ENCODE data around the gene EFHC1. TPM values are rescaled to one million over a fixed set of nuclear protein-coding genes. Genes with fewer than 3 reads are reported as not detected.

EFHC1 gene
- total and polyA plus RNA-seq, 2 of the 13 experiments (the other 11 are each of a cell fraction or from before 2014, with no cell fraction given), result 23.4 to 29.5 TPM

GRCh38 chr6:52543729-52544601, 123.8 kb downstream of the EFHC1 start (continued):
- TF ChIP-seq TFAP4 (IDR thresholded peaks at IDR 0.05; ENCODE audit: borderline replicate concordance, low read depth) (peak; percentile 55; the same call in 1 of the 2 replicates), ZMYM2 (CRISPR knock-in tag; IDR thresholded peaks at IDR 0.05) (peak; percentile 51; the same call in 1 of the 2 replicates), GZF1 (CRISPR knock-in tag; IDR thresholded peaks at IDR 0.05) (peak; percentile 83; the same call in 1 of the 2 replicates), ZMYM4 (CRISPR knock-in tag; IDR thresholded peaks at IDR 0.05) (peak; percentile 74; the same call in 1 of the 2 replicates), ZNF44 (CRISPR knock-in tag; IDR thresholded peaks at IDR 0.05) (0 out of 2 replicates have a peak, but pooled peaks have one; percentile 14), PREB (CRISPR knock-in tag; IDR thresholded peaks at IDR 0.05) (no peak), CREB1 (IDR thresholded peaks at IDR 0.05) (no peak), CREB1 (CRISPR knock-in tag; IDR thresholded peaks at IDR 0.05) (peak; percentile 72), ZNF746 (CRISPR knock-in tag; IDR thresholded peaks at IDR 0.05) (no peak), PHF21A (CRISPR knock-in tag; IDR thresholded peaks at IDR 0.05) (peak; percentile 96), KDM5B (CRISPR knock-in tag; IDR thresholded peaks at IDR 0.05; ENCODE audit: borderline replicate concordance) (peak; percentile 79), HNF4G (IDR thresholded peaks at IDR 0.05; ENCODE audit: borderline replicate concordance, low read depth, low read length) (no peak), HNF4G (CRISPR knock-in tag; IDR thresholded peaks at IDR 0.05; ENCODE audit: borderline replicate concordance, low read depth) (peak; percentile 50; the same call in 1 of the 2 replicates), MED13 (CRISPR knock-in tag; IDR thresholded peaks at IDR 0.05) (peak; percentile 30; the same call in 1 of the 2 replicates), YEATS4 (CRISPR knock-in tag; IDR thresholded peaks at IDR 0.05; ENCODE audit: borderline replicate concordance) (0 out of 2 replicates have a peak, but pooled peaks have one; percentile 42), ZNF264 (CRISPR knock-in tag; IDR thresholded peaks at IDR 0.05) (peak; percentile 37), ZNF281 (CRISPR knock-in tag; IDR thresholded peaks at IDR 0.05; ENCODE audit: borderline replicate concordance) (0 out of 2 replicates have a peak, but pooled peaks have one; percentile 18), HMG20B (CRISPR knock-in tag; conservative IDR thresholded peaks at IDR 0.05) (peak; percentile 75; the same call in 1 of the 2 replicates), CCDC6 (CRISPR knock-in tag; IDR thresholded peaks at IDR 0.05) (peak; percentile 77; the same call in 1 of the 2 replicates), ZGPAT (CRISPR knock-in tag; IDR thresholded peaks at IDR 0.05) (peak; percentile 64), ATF7 (IDR thresholded peaks at IDR 0.05) (no peak), ATF7 (CRISPR knock-in tag; IDR thresholded peaks at IDR 0.05) (peak; percentile 59; the same call in 1 of the 2 replicates), THAP7 (CRISPR knock-in tag; IDR thresholded peaks at IDR 0.05) (no peak)
